Transverse colon (tissue), 4 donors: ENCODE results near the gene SCN1A. TPM values are rescaled to one million over a fixed set of nuclear protein-coding genes. Genes with fewer than 3 reads are reported as not detected.

Experiments used
- small RNA-seq, 4 donors: library from RNA; depleted of rRNA; stranded (forward); fragments of <200 nt; gene quantifications; one replicate each; pipeline ENCODE3, GENCODE V24; 2016
- total RNA-seq, 4 donors: library from RNA; depleted of rRNA; stranded (reverse); fragments of >200 nt; gene quantifications; one replicate each; pipeline ENCODE4 v1.1.0, GENCODE V29; 2016

Gene SCN1A
- total RNA-seq, 4 donors from 2014 or later: not detected

Small RNA genes lying within 50 kb of the gene (small RNA-seq; reads per million reads assigned to genes)
- 0 reads per million in 4 donors for gene RF00019

Other genes starting within 250 kb of the SCN1A start
- 10 to 100 TPM; 11.9 to 33.8 (median 23.0) TPM for gene TTC21B, start 174.2 kb downstream of the SCN1A start, total RNA-seq
- 10 to 100 TPM; 13.1 to 35.8 (median 24.5) TPM for gene SCN9A, start 247.9 kb upstream of the SCN1A start, total RNA-seq